22Rv1 (cell line): ENCODE results near the gene GORASP1.

ENCODE experiments used
- ZFX ChIP-seq: fragments of 450-650 bp; IDR thresholded peaks from 2 replicates; pipeline ENCODE4 v1.6.1; 2017; ENCODE audit warnings: antibody characterized with exemption, borderline replicate concordance
- TF ChIP-seq, protein P1 (sequence below): fragments of 450-650 bp; IDR thresholded peaks from 2 replicates; pipeline ENCODE4 v1.5.1; 2017; ENCODE audit warnings: mild to moderate bottlenecking

DNA sequence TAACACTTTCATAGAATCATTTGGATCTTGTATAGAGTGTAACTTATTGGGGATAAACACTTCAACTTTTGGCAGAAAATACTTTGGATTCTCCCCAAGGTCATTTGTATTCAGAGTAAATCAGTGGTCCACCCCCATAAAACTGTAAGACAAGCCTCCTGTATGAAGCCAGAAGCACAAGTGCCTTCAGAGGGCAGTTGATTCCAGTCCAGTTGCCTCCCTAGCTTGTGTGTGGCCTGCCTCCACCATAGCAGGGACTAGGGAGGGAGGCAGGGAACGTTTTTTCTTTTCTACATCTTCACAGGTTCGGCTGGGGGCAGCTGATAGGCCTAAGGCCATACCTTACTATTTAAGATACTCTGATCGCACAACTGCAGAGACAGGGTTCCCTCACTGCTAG is 11.6 kb downstream of the GORASP1 start:
- TF ChIP-seq, protein P1, sequence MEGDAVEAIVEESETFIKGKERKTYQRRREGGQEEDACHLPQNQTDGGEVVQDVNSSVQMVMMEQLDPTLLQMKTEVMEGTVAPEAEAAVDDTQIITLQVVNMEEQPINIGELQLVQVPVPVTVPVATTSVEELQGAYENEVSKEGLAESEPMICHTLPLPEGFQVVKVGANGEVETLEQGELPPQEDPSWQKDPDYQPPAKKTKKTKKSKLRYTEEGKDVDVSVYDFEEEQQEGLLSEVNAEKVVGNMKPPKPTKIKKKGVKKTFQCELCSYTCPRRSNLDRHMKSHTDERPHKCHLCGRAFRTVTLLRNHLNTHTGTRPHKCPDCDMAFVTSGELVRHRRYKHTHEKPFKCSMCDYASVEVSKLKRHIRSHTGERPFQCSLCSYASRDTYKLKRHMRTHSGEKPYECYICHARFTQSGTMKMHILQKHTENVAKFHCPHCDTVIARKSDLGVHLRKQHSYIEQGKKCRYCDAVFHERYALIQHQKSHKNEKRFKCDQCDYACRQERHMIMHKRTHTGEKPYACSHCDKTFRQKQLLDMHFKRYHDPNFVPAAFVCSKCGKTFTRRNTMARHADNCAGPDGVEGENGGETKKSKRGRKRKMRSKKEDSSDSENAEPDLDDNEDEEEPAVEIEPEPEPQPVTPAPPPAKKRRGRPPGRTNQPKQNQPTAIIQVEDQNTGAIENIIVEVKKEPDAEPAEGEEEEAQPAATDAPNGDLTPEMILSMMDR, result no peak
- TF ChIP-seq ZFX, result no peak
